Tibial nerve (tissue), 4 donors: ENCODE data around the gene GABBR2. TPM values are rescaled to one million over a fixed set of nuclear protein-coding genes. Genes with fewer than 3 reads are reported as not detected.

Experiments
- DNase-seq, 2 donors: peaks; one replicate each; pipeline ENCODE4 v3.0.0-alpha.2; 2019; ENCODE audit warnings: low spot score in 2 of 2
- H3K27ac ChIP-seq, 4 donors: fragments of 200-600 bp; sonication (generic) in 3 of 4; one replicate each; pipeline ENCODE4 v1.5.1; 2017 to 2019; ENCODE audit warnings: mild to moderate bottlenecking in 1 of 4
- H3K27me3 ChIP-seq, 2 donors: fragments of 200-600 bp; sonication (generic) in 1 of 2; one replicate each; pipeline versions ENCODE4 v1.5.1 to v1.6.0; 2017 to 2019
- H3K36me3 ChIP-seq, 3 donors: fragments of 200-600 bp; sonication (generic); one replicate each; pipeline ENCODE4 v1.5.1; 2018 to 2019
- H3K4me1 ChIP-seq, 4 donors: fragments of 200-600 bp; sonication (generic) in 3 of 4; one replicate each; pipeline ENCODE4 v1.5.1; 2017 to 2019
- H3K4me3 ChIP-seq, 4 donors: fragments of 200-600 bp; sonication (generic) in 3 of 4; one replicate each; pipeline ENCODE4 v1.5.1; 2017 to 2019; ENCODE audit warnings: mild to moderate bottlenecking in 1 of 4, moderate library complexity in 1 of 4
- H3K9me3 ChIP-seq, 4 donors: fragments of 200-600 bp; sonication (generic) in 3 of 4; one replicate each; pipeline ENCODE4 v1.5.1; 2017 to 2019
- CTCF ChIP-seq, 5 experiments: fragments of 200-600 bp in 3 of 5; fragments of 450-650 bp in 2 of 5; sonication (generic) in 3 of 5; IDR thresholded peaks; one replicate each; pipeline ENCODE4 v1.5.1; 2016 to 2019; ENCODE audit warnings: antibody characterized with exemption in 5 of 5, mild to moderate bottlenecking in 3 of 5, moderate library complexity in 2 of 5
- EP300 ChIP-seq, 2 donors: sonication (generic); formaldehyde crosslinking; IDR thresholded peaks; one replicate each; pipeline ENCODE4 v1.6.1; 2017; ENCODE audit warnings: antibody characterized with exemption in 2 of 2, mild to moderate bottlenecking in 1 of 2
- POLR2A ChIP-seq, 2 donors: fragments of 450-650 bp; IDR thresholded peaks; one replicate each; pipeline ENCODE4 v1.6.1; 2017; ENCODE audit warnings: antibody characterized with exemption in 2 of 2, mild to moderate bottlenecking in 2 of 2, moderate library complexity in 2 of 2
- WGBS, 2 donors: methylation state at CpG; one replicate each; pipeline ENCODE4 v1.1.5; 2018; 5-methylcytosine and 5-hydroxymethylcytosine counted together
- total RNA-seq, 4 donors: library from RNA; depleted of rRNA; stranded (reverse); fragments of >200 nt; gene quantifications; one replicate each; pipeline ENCODE4 v1.1.0, GENCODE V29; 2016

The GABBR2 gene
- total RNA-seq, 4 donors from 2014 or later, result 0.20 to 0.22 TPM; not detected in 2

GRCh38 chr9:98249771-98250170, 459.0 kb downstream of the GABBR2 start:
- DNase-seq, result no peak
- Histone ChIP-seq H3K27me3 (no peaks in the 10 kb centered on the region), H3K27ac (peak overlapping the region in 2 of 4 donors; percentile 76), H3K4me1 (peaks cover 0 to 59% (median 10%) of the 10 kb centered on the region in 4 donors), H3K4me3 (no peak overlapping the region), H3K9me3 (no peaks in the 10 kb centered on the region), H3K36me3 (peaks cover 0 to 44% (median 0%) of the 10 kb centered on the region in 3 donors)
- 79 to 85% methylated on average over 2 of the region's 2 CpGs for WGBS, 2 donors
- TF ChIP-seq EP300 (IDR thresholded peaks at IDR 0.05) (no peak), POLR2A (IDR thresholded peaks at IDR 0.05) (no peak), CTCF (IDR thresholded peaks at IDR 0.05) (no peak)

- Histone ChIP-seq H3K9me3 (no peaks in the 10 kb centered on the region), H3K4me1 (peaks cover 0 to 53% (median 6%) of the 10 kb centered on the region in 4 donors), H3K27ac (peak overlapping the region in 3 of 4 donors; percentile 22 to 76 (median 76)), H3K4me3 (no peak overlapping the region), H3K36me3 (peaks cover 0 to 47% (median 0%) of the 10 kb centered on the region in 3 donors), H3K27me3 (no peaks in the 10 kb centered on the region)
- peak in 1 of 2 donors; percentile 67 for DNase-seq
- TF ChIP-seq CTCF (IDR thresholded peaks at IDR 0.05), result no peak
- no peak for TF ChIP-seq POLR2A (IDR thresholded peaks at IDR 0.05)
- peak; percentile 87 to 92 for TF ChIP-seq EP300 (IDR thresholded peaks at IDR 0.05)
- 57 to 64% methylated on average over 16 of the region's 16 CpGs for WGBS, 2 donors
Observed at GRCh38 chr9:98248737-98249474, 459.8 kb downstream of the GABBR2 start.

- WGBS, 2 donors, result 73 to 78% methylated on average over 8 of the region's 8 CpGs
- DNase-seq, result no peak
- H3K27ac ChIP-seq, result peak overlapping the region in 3 of 4 donors; percentile 58 to 76 (median 76)
- TF ChIP-seq POLR2A (IDR thresholded peaks at IDR 0.05) (no peak), EP300 (IDR thresholded peaks at IDR 0.05) (no peak), CTCF (IDR thresholded peaks at IDR 0.05) (no peak)
- peaks cover 0 to 55% (median 0%) of the 10 kb centered on the region in 3 donors for H3K36me3 ChIP-seq
- H3K27me3 ChIP-seq, result no peaks in the 10 kb centered on the region
- H3K4me3 ChIP-seq, result no peak overlapping the region
- peaks cover 0 to 47% (median 5%) of the 10 kb centered on the region in 4 donors for H3K4me1 ChIP-seq
- H3K9me3 ChIP-seq, result no peaks in the 10 kb centered on the region
Observed at GRCh38 chr9:98247831-98248657, 460.7 kb downstream of the GABBR2 start.

- no peak overlapping the region for H3K4me3 ChIP-seq
- 79 to 83% methylated on average over 3 of the region's 3 CpGs for WGBS, 2 donors
- H3K4me1 ChIP-seq, result peaks cover 0 to 5% (median 0%) of the 10 kb centered on the region in 4 donors
- no peak overlapping the region for H3K27ac ChIP-seq
- H3K9me3 ChIP-seq, result no peaks in the 10 kb centered on the region
- TF ChIP-seq EP300 (IDR thresholded peaks at IDR 0.05) (no peak), POLR2A (IDR thresholded peaks at IDR 0.05) (no peak), CTCF (IDR thresholded peaks at IDR 0.05) (no peak)
- no peak for DNase-seq
- no peaks in the 10 kb centered on the region for H3K27me3 ChIP-seq
- H3K36me3 ChIP-seq, result peaks cover 0 to 42% (median 0%) of the 10 kb centered on the region in 3 donors
Observed at GRCh38 chr9:98242426-98242825, 466.3 kb downstream of the GABBR2 start.
